HG03025 (cell line): Measurements from ENCODE around the gene RTTN.

ENCODE experiments used
- ATAC-seq: cut with Tn5 transposase; IDR thresholded peaks from one replicate; pipeline ENCODE4 v1.9.1; 2021; ENCODE audit warnings: mild to moderate bottlenecking, moderate library complexity; ENCODE audit not compliant: unreplicated experiment, low FRiP score

RTTN gene

GRCh38 chr18:70036771-70037347 is 168.6 kb downstream of the RTTN start:
- peak; percentile 100 for ATAC-seq

GRCh38 chr18:70036168-70036567 is 169.3 kb downstream of the RTTN start:
- ATAC-seq = no peak

- no peak for ATAC-seq
Observed at GRCh38 chr18:70031221-70031620, 174.3 kb downstream of the RTTN start.

- ATAC-seq = no peak
Observed at GRCh38 chr18:70030728-70031127, 174.8 kb downstream of the RTTN start.

GRCh38 chr18:70029163-70029562 is 176.3 kb downstream of the RTTN start:
- ATAC-seq = peak; percentile 25

GRCh38 chr18:70028734-70029133 is 176.8 kb downstream of the RTTN start:
- ATAC-seq = peak; percentile 78

GRCh38 chr18:70028084-70028483 is 177.4 kb downstream of the RTTN start:
- no peak for ATAC-seq

- no peak for ATAC-seq
Observed at GRCh38 chr18:70025580-70025979, 179.9 kb downstream of the RTTN start.

GRCh38 chr18:70024829-70025228 is 180.7 kb downstream of the RTTN start:
- ATAC-seq = no peak

- ATAC-seq = no peak
Observed at GRCh38 chr18:70024093-70024492, 181.4 kb downstream of the RTTN start.

- no peak for ATAC-seq
Observed at GRCh38 chr18:70022636-70023035, 182.9 kb downstream of the RTTN start.

- ATAC-seq = no peak
Observed at GRCh38 chr18:70021498-70021897, 184.0 kb downstream of the RTTN start.

GRCh38 chr18:70021043-70021442 is 184.4 kb downstream of the RTTN start:
- ATAC-seq = no peak

- ATAC-seq = no peak
Observed at GRCh38 chr18:70019991-70020390, 185.5 kb downstream of the RTTN start.

- no peak for ATAC-seq
Observed at GRCh38 chr18:70019136-70019535, 186.4 kb downstream of the RTTN start.

GRCh38 chr18:70015127-70015526 is 190.4 kb downstream of the RTTN start:
- no peak for ATAC-seq

GRCh38 chr18:70005580-70005979 is 199.9 kb downstream of the RTTN start:
- no peak for ATAC-seq

GRCh38 chr18:70004696-70005095 is 200.8 kb downstream of the RTTN start:
- no peak for ATAC-seq

- ATAC-seq = no peak
Observed at GRCh38 chr18:69999656-70000055, 205.8 kb downstream of the RTTN start.

GRCh38 chr18:69998523-69998987 is 206.9 kb downstream of the RTTN start:
- ATAC-seq = no peak

GRCh38 chr18:69996951-69997798 is 208.3 kb downstream of the RTTN start:
- no peak for ATAC-seq

- ATAC-seq = no peak
Observed at GRCh38 chr18:69996417-69996816, 209.1 kb downstream of the RTTN start.
